Measurements from ENCODE around the gene ADARB1.

- TF ChIP-seq CTCF (IDR thresholded peaks at IDR 0.05; ENCODE audit: low read depth, low read length) (no peak), MYC (IDR thresholded peaks at IDR 0.05; ENCODE audit: low read depth, low read length) (no peak), POLR2A (IDR thresholded peaks at IDR 0.05; ENCODE audit: extremely low read depth, insufficient read length) (no peak)
Observed at GRCh38 chr21:45200581-45201296, 126.4 kb downstream of the ADARB1 start.

All from NB4 (cell line).